ENCODE results near the gene FURIN. TPM values are rescaled to one million over a fixed set of nuclear protein-coding genes. Genes with fewer than 3 reads are reported as not detected.
A peak's percentile ranks its signal among the peaks of the same experiment; 100 is the strongest.
"Not testable (repeated sequence)": the region's sequence is repeated elsewhere in the genome, so short reads cannot be mapped to it uniquely, and the experiment has no call there.

Gene FURIN
- total and polyA plus RNA-seq, 9 of the 15 experiments (the other 6 are each of a cell fraction or from before 2014, with no cell fraction given), result 0.92 to 99.9 (median 34.8) TPM

DNA sequence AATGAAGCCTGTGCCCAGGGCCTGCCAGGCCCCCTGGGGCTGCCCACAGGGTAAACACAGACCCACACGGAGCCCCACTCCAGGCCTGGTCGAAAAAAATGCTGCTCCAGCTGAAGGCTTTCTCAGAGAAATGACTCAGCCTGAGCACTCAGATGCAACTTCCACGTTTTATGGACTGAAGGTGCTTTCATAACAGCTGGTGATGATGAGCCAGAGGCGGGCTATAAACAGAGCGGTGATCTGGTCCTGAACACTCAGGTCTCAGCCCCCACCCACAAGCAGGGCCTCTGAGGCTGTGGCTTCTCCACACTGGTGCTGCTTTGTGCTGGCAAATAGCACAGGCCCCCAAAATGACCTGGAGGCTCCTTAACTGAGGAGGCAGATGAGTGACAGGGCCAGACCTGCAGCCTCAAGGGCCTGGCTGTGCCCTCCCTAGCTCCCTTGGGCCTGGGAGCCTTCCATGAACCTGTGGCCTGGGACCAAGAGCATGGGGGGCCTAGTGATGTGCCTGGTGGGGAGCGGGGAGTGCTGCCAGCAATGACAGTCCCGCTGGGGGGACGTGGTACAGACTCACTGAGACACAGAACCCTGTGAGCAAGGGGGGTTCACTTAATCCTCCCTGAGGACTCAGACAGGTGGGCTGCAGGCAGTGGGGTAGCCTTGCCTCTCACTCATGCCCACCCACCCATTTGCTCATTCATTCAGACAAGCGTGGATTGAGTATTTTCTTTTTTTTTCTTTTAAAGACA lies 23.0 kb upstream of the FURIN start (continued):
- TF ChIP-seq, protein P1, sequence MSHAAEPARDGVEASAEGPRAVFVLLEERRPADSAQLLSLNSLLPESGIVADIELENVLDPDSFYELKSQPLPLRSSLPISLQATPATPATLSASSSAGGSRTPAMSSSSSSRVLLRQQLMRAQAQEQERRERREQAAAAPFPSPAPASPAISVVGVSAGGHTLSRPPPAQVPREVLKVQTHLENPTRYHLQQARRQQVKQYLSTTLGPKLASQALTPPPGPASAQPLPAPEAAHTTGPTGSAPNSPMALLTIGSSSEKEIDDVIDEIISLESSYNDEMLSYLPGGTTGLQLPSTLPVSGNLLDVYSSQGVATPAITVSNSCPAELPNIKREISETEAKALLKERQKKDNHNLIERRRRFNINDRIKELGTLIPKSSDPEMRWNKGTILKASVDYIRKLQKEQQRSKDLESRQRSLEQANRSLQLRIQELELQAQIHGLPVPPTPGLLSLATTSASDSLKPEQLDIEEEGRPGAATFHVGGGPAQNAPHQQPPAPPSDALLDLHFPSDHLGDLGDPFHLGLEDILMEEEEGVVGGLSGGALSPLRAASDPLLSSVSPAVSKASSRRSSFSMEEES (CRISPR knock-in tag; IDR thresholded peaks at IDR 0.05), result no peak
- TF ChIP-seq TCF3 (CRISPR knock-in tag; IDR thresholded peaks at IDR 0.05) (no peak), MYC (IDR thresholded peaks at IDR 0.05; ENCODE audit: low read depth, low read length) (0 out of 2 replicates have a peak, but pooled peaks have one; percentile 23), MYC (CRISPR knock-in tag; IDR thresholded peaks at IDR 0.05; ENCODE audit: borderline replicate concordance, low read depth) (no peak), HCFC1 (IDR thresholded peaks at IDR 0.05; ENCODE audit: low read depth, low read length) (no peak)

DNA sequence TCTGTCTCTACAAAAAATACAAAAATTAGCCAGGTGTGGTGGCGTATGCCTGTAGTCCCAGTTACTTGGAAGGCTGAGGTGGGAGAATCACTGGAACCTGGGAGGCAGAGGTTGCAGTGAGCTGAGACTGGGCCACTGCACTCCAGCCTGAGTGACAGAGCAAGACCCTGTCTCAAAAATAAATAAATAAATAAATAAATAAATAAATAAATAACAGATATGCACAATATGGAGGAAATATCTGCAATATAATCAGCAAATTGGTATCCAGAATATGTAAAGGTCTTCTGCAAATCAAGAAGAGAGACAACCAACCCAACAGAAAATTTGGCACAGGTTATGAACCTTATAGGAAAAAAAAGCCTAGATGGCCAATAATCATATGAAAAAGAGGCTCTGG lies 19.0 kb upstream of the FURIN start:
- H3K79me2 ChIP-seq (ENCODE audit: control insufficient read depth, insufficient read depth, low read length); H4K20me1 ChIP-seq (replicated peaks; ENCODE audit: control insufficient read depth, insufficient read depth, low read length); H3K27ac ChIP-seq (ENCODE audit: extremely low read depth, low read depth, low read length); in situ Hi-C loops (cut with MboI); H3K4me2 ChIP-seq (ENCODE audit: insufficient read depth, low read length); FAIRE-seq; H3K9me1 ChIP-seq (ENCODE audit: control insufficient read depth, insufficient read depth, low read length); BruUV-seq (replicated peaks); H3K9me3 ChIP-seq (replicated peaks; ENCODE audit: control insufficient read depth, insufficient read depth, low read depth, low read length); intact Hi-C loops (cut with micrococcal nuclease); ATAC-seq; H3K9ac ChIP-seq (ENCODE audit: insufficient read depth in 1 of 2, low read depth in 2 of 2, low read length in 2 of 2); H3K27me3 ChIP-seq (ENCODE audit: control insufficient read depth in 2 of 2, insufficient read depth in 2 of 2, low read length in 2 of 2); DNase-seq (ENCODE audit: extremely low read depth in 1 of 4, low spot score in 3 of 4); H3K36me3 ChIP-seq (ENCODE audit: control insufficient read depth, insufficient read depth, low read length); H3K4me3 ChIP-seq; H2AFZ ChIP-seq (ENCODE audit: low read depth, low read length): not testable (repeated sequence)
- ChIA-PET CTCF (ENCODE audit: low intra/inter-chr PET ratio) (interaction anchor here (0.6 kb wide), 1 partner anchor 148 kb away, joined by 5 read pairs; no protein-coding TSS in a partner anchor), POLR2A (interaction anchor here (0.6 to 1.5 kb wide), 4 partner anchors 8 to 73 kb away, joined by 3 to 4 read pairs (median 3); no protein-coding TSS in a partner anchor)
- H3K4me1 ChIP-seq (replicated peaks in 1 of 2; ENCODE audit: control insufficient read depth in 2 of 2, insufficient read depth in 2 of 2, low read length in 2 of 2), result peaks cover 19 to 32% of the 10 kb centered on the region in 2 experiments; a peak in 4 of 5 replicates
- WGBS (ENCODE audit: insufficient coverage, low coverage, missing lambda C conversion rate), result 81% methylated on average over 1 of the region's 1 CpG

Measured in K562 (cell line).